ENCODE data around the gene DSC2.

DNA sequence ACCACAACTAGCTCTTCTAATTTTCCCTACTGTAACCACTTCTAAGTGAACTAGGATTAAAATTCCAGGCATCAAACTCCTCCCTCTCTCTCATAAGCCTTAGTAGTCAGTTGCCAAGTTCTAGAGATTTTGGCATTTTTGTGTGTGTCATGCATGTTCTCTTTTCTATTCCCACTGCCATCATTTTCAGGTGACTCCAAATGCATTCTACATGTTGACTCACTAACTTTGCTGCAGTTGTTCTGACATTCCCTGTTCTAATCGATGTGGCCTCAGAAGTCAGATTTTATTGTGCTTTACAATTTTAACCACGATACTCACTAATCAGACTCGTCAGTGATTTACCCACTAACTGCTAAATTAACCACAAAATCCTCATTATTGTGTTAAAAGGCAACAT is 47.1 kb upstream of the DSC2 start:
- TF ChIP-seq YY1 (IDR thresholded peaks at IDR 0.05; ENCODE audit: low read depth, low read length) (no peak), SIN3A (conservative IDR thresholded peaks at IDR 0.05 in 1 of 2, IDR thresholded peaks at IDR 0.05 in 1 of 2; ENCODE audit: low read depth in 1 of 2, low read length in 2 of 2) (no peak), POLR2A (IDR thresholded peaks at IDR 0.05; ENCODE audit: control extremely low read depth in 1 of 2, low read depth in 2 of 2, low read length in 2 of 2) (no peak), PHF8 (conservative IDR thresholded peaks at IDR 0.05; ENCODE audit: low read depth, low read length) (no peak)
- TF ChIP-seq, protein P1, sequence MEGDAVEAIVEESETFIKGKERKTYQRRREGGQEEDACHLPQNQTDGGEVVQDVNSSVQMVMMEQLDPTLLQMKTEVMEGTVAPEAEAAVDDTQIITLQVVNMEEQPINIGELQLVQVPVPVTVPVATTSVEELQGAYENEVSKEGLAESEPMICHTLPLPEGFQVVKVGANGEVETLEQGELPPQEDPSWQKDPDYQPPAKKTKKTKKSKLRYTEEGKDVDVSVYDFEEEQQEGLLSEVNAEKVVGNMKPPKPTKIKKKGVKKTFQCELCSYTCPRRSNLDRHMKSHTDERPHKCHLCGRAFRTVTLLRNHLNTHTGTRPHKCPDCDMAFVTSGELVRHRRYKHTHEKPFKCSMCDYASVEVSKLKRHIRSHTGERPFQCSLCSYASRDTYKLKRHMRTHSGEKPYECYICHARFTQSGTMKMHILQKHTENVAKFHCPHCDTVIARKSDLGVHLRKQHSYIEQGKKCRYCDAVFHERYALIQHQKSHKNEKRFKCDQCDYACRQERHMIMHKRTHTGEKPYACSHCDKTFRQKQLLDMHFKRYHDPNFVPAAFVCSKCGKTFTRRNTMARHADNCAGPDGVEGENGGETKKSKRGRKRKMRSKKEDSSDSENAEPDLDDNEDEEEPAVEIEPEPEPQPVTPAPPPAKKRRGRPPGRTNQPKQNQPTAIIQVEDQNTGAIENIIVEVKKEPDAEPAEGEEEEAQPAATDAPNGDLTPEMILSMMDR (IDR thresholded peaks at IDR 0.05; ENCODE audit: control extremely low read depth in 1 of 3, insufficient read depth in 1 of 3, low read depth in 1 of 3, low read length in 3 of 3) = no peak

Data from H1 (cell line).